ENCODE measurements around the gene ZAP70. TPM values are rescaled to one million over a fixed set of nuclear protein-coding genes. Genes with fewer than 3 reads are reported as not detected.
A peak's percentile ranks its signal among the peaks of the same experiment; 100 is the strongest.

The ZAP70 gene
- total and polyA plus RNA-seq, 2 experiments from 2014 or later, result not detected

- no peaks in the 10 kb centered on the region for H3K79me2 ChIP-seq (ENCODE audit: insufficient read depth)
- DNase-seq, result no peak
- H3K9ac ChIP-seq, result no peak overlapping the region
- no peaks in the 10 kb centered on the region for H3K9me3 ChIP-seq (ENCODE audit: low read depth)
- H3K4me3 ChIP-seq, result no peak overlapping the region
- H3K27ac ChIP-seq, result no peak overlapping the region
- H3K27me3 ChIP-seq (replicated peaks; ENCODE audit: insufficient read depth), result no peaks in the 10 kb centered on the region
- 0 out of 2 replicates have a peak, but pooled peaks cover 4% of the 10 kb centered on the region for H4K20me1 ChIP-seq (ENCODE audit: insufficient read depth)
- no peaks in the 10 kb centered on the region for H3F3A ChIP-seq (ENCODE audit: insufficient read depth)
- H3K36me3 ChIP-seq (ENCODE audit: low read depth), result peaks cover 10% of the 10 kb centered on the region; the same call in 1 of the 2 replicates
- H2AFZ ChIP-seq, result no peak overlapping the region
- in situ Hi-C loops (cut with MboI), result no loop called here
- 74 to 81% methylated on average over 3 of the region's 3 CpGs for WGBS, 2 experiments (ENCODE audit: low coverage in 1 of 2, low lambda C conversion rate in 2 of 2, missing lambda C conversion rate in 2 of 2)
- H3K4me1 ChIP-seq (ENCODE audit: insufficient read depth), result no peaks in the 10 kb centered on the region
- H3K9me2 ChIP-seq (ENCODE audit: insufficient read depth), result no peaks in the 10 kb centered on the region
- no peak for TF ChIP-seq EZH2 (IDR thresholded peaks at IDR 0.05; ENCODE audit: insufficient read depth, poor library complexity, severe bottlenecking)
- TF ChIP-seq EZH2phosphoT487 (IDR thresholded peaks at IDR 0.05; ENCODE audit: insufficient read depth, low read depth), result no peak
- no peak overlapping the region for H3K4me2 ChIP-seq (ENCODE audit: unreplicated experiment)
Measured at GRCh38 chr2:97769308-97769707, 55.9 kb downstream of the ZAP70 start.

DNA sequence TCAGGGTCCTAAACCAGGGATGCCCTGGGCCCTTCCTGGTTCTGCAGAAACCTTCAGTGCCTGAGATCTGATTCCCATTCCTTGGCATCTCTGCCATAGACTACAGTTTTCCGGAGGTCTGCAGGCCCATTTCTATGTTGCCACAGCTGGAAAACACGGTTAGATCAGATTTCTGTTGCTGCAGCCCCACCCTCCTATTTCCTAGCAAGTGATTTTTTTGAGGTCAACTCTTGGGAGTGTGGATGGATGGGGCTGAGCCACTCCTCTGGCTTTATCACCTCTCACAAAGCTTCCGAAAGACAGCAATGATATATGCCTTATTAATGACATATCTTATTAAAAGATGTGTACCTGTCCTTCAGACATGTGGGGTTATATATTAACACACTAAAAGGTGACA lies 56.3 kb downstream of the ZAP70 start:
- H3K9me3 ChIP-seq (ENCODE audit: low read depth), result no peaks in the 10 kb centered on the region
- DNase-seq, result no peak
- in situ Hi-C loops (cut with MboI), result no loop called here
- 0 out of 2 replicates have a peak, but pooled peaks cover 4% of the 10 kb centered on the region for H4K20me1 ChIP-seq (ENCODE audit: insufficient read depth)
- no peaks in the 10 kb centered on the region for H3K27me3 ChIP-seq (replicated peaks; ENCODE audit: insufficient read depth)
- H3K36me3 ChIP-seq (ENCODE audit: low read depth), result peaks cover 10% of the 10 kb centered on the region; the same call in 1 of the 2 replicates
- no peak overlapping the region for H3K9ac ChIP-seq
- H3K4me1 ChIP-seq (ENCODE audit: insufficient read depth), result no peaks in the 10 kb centered on the region
- H3K9me2 ChIP-seq (ENCODE audit: insufficient read depth), result no peaks in the 10 kb centered on the region
- WGBS, 2 experiments (ENCODE audit: low coverage in 1 of 2, low lambda C conversion rate in 2 of 2, missing lambda C conversion rate in 2 of 2), result 43 to 53% methylated on average over 3 of the region's 3 CpGs
- TF ChIP-seq EZH2phosphoT487 (IDR thresholded peaks at IDR 0.05; ENCODE audit: insufficient read depth, low read depth) (no peak), EZH2 (IDR thresholded peaks at IDR 0.05; ENCODE audit: insufficient read depth, poor library complexity, severe bottlenecking) (no peak)
- H3K27ac ChIP-seq, result no peak overlapping the region
- H2AFZ ChIP-seq, result no peak overlapping the region
- H3K4me3 ChIP-seq, result no peak overlapping the region
- no peaks in the 10 kb centered on the region for H3K79me2 ChIP-seq (ENCODE audit: insufficient read depth)
- no peak overlapping the region for H3K4me2 ChIP-seq (ENCODE audit: unreplicated experiment)
- no peaks in the 10 kb centered on the region for H3F3A ChIP-seq (ENCODE audit: insufficient read depth)

DNA sequence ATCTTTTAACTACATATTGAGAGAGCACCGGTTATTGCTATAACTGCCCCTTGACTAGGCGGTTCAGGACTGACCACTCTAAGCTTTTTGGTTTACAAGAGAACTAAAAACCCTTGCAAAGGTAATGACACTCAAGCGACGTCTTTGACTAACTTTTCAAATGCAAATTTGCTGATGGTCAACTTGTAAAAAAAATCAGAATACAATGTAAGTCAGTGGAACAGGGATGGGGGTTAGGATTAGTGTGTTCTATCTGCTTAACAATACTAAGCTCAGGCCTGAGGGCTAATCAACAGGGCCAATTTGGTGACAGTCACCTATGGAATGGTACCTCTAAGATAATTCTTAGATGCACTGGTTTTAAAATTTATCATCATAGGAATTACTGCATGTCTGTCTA lies 57.1 kb downstream of the ZAP70 start:
- Histone ChIP-seq H3K27ac (no peak overlapping the region), H3K36me3 (ENCODE audit: low read depth) (peaks cover 6% of the 10 kb centered on the region; the same call in 1 of the 2 replicates), H3K79me2 (ENCODE audit: insufficient read depth) (no peaks in the 10 kb centered on the region), H3K4me2 (ENCODE audit: unreplicated experiment) (no peak overlapping the region), H3K9me3 (ENCODE audit: low read depth) (no peaks in the 10 kb centered on the region), H4K20me1 (ENCODE audit: insufficient read depth) (0 out of 2 replicates have a peak, but pooled peaks cover 4% of the 10 kb centered on the region), H3K4me3 (no peak overlapping the region), H3K9ac (no peak overlapping the region), H3K27me3 (replicated peaks; ENCODE audit: insufficient read depth) (no peaks in the 10 kb centered on the region), H3F3A (ENCODE audit: insufficient read depth) (no peaks in the 10 kb centered on the region), H3K4me1 (ENCODE audit: insufficient read depth) (no peaks in the 10 kb centered on the region), H2AFZ (no peak overlapping the region), H3K9me2 (ENCODE audit: insufficient read depth) (no peaks in the 10 kb centered on the region)
- no peak for TF ChIP-seq EZH2phosphoT487 (IDR thresholded peaks at IDR 0.05; ENCODE audit: insufficient read depth, low read depth)
- no peak for TF ChIP-seq EZH2 (IDR thresholded peaks at IDR 0.05; ENCODE audit: insufficient read depth, poor library complexity, severe bottlenecking)
- WGBS, 2 experiments (ENCODE audit: low coverage in 1 of 2, low lambda C conversion rate in 2 of 2, missing lambda C conversion rate in 2 of 2), result 73 to 78% methylated on average over 4 of the region's 4 CpGs
- no peak for DNase-seq
- in situ Hi-C loops (cut with MboI), result no loop called here

DNA sequence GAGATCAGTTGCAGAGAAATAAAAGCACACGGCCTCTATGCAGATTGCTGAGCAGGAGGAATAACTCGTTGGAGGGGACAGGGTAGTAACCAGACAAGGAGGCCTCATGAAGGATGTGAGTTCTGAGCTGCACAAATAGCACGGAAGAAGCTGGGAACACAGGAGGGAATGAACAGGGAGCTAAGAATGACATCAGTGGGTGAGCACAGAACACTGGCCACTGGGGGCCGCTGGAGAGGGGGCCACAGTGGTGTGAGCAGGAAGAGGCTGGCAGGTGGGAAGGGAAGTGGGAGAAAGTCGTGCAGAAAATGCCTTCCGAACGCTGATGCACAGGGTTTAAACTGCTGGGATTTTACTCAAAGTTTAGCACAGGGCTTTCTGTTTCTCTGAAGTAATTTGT lies 61.0 kb downstream of the ZAP70 start:
- no peak overlapping the region for H2AFZ ChIP-seq
- no peak overlapping the region for H3K27ac ChIP-seq
- no peaks in the 10 kb centered on the region for H3K9me3 ChIP-seq (ENCODE audit: low read depth)
- in situ Hi-C loops (cut with MboI), result no loop called here
- no peaks in the 10 kb centered on the region for H3K79me2 ChIP-seq (ENCODE audit: insufficient read depth)
- no peak for TF ChIP-seq EZH2phosphoT487 (IDR thresholded peaks at IDR 0.05; ENCODE audit: insufficient read depth, low read depth)
- no peak for TF ChIP-seq EZH2 (IDR thresholded peaks at IDR 0.05; ENCODE audit: insufficient read depth, poor library complexity, severe bottlenecking)
- H3K4me1 ChIP-seq (ENCODE audit: insufficient read depth), result no peaks in the 10 kb centered on the region
- no peak overlapping the region for H3K9ac ChIP-seq
- no peak overlapping the region for H3K4me3 ChIP-seq
- H3K4me2 ChIP-seq (ENCODE audit: unreplicated experiment), result no peak overlapping the region
- no peaks in the 10 kb centered on the region for H3F3A ChIP-seq (ENCODE audit: insufficient read depth)
- H4K20me1 ChIP-seq (ENCODE audit: insufficient read depth), result 0 out of 2 replicates have a peak, but pooled peaks cover 4% of the 10 kb centered on the region
- no peaks in the 10 kb centered on the region for H3K36me3 ChIP-seq (ENCODE audit: low read depth)
- DNase-seq, result peak; percentile 36
- 71 to 74% methylated on average over 7 of the region's 7 CpGs for WGBS, 2 experiments (ENCODE audit: low coverage in 1 of 2, low lambda C conversion rate in 2 of 2, missing lambda C conversion rate in 2 of 2)
- no peaks in the 10 kb centered on the region for H3K9me2 ChIP-seq (ENCODE audit: insufficient read depth)
- H3K27me3 ChIP-seq (replicated peaks; ENCODE audit: insufficient read depth), result no peaks in the 10 kb centered on the region

- no peaks in the 10 kb centered on the region for H3F3A ChIP-seq (ENCODE audit: insufficient read depth)
- DNase-seq, result no peak
- 87 to 92% methylated on average over 11 of the region's 11 CpGs for WGBS, 2 experiments (ENCODE audit: low coverage in 1 of 2, low lambda C conversion rate in 2 of 2, missing lambda C conversion rate in 2 of 2)
- H3K9ac ChIP-seq, result no peak overlapping the region
- no peak overlapping the region for H2AFZ ChIP-seq
- no peak overlapping the region for H3K4me3 ChIP-seq
- no peak for TF ChIP-seq EZH2phosphoT487 (IDR thresholded peaks at IDR 0.05; ENCODE audit: insufficient read depth, low read depth)
- TF ChIP-seq EZH2 (IDR thresholded peaks at IDR 0.05; ENCODE audit: insufficient read depth, poor library complexity, severe bottlenecking), result no peak
- no peaks in the 10 kb centered on the region for H3K9me3 ChIP-seq (ENCODE audit: low read depth)
- no peak overlapping the region for H3K27ac ChIP-seq
- H4K20me1 ChIP-seq (ENCODE audit: insufficient read depth), result 0 out of 2 replicates have a peak, but pooled peaks cover 1% of the 10 kb centered on the region
- no peaks in the 10 kb centered on the region for H3K9me2 ChIP-seq (ENCODE audit: insufficient read depth)
- no peak overlapping the region for H3K4me2 ChIP-seq (ENCODE audit: unreplicated experiment)
- in situ Hi-C loops (cut with MboI), result no loop called here
- H3K4me1 ChIP-seq (ENCODE audit: insufficient read depth), result no peaks in the 10 kb centered on the region
- H3K79me2 ChIP-seq (ENCODE audit: insufficient read depth), result no peaks in the 10 kb centered on the region
- no peaks in the 10 kb centered on the region for H3K27me3 ChIP-seq (replicated peaks; ENCODE audit: insufficient read depth)
- H3K36me3 ChIP-seq (ENCODE audit: low read depth), result no peaks in the 10 kb centered on the region
Measured at GRCh38 chr2:97775074-97775473, 61.7 kb downstream of the ZAP70 start.

Data from GM23248 (cell line).